K562 (cell line): ENCODE measurements around the gene ELFN2. TPM values are rescaled to one million over a fixed set of nuclear protein-coding genes. Genes with fewer than 3 reads are reported as not detected.
A peak's percentile ranks its signal among the peaks of the same experiment; 100 is the strongest.

ENCODE experiments used
- ATAC-seq: fragments of 200-7000 bp; cut with Tn5 transposase; 3 replicates; pipeline ENCODE4 v1.9.1; 2020; ENCODE audit warnings: moderate library complexity
- BruUV-seq: library from RNA; stranded (reverse); fragments of 400-500 nt; replicated peaks from 2 replicates; lab custom pipeline; 2021; lab: Mats Ljungman, UMichigan
- CTCF ChIA-PET: fragments of 300-600 bp; formaldehyde crosslinking; extraction: SDS; loops from one replicate; lab custom pipeline; 2021; ENCODE audit warnings: low intra/inter-chr PET ratio; lab: Yijun Ruan, JAX
- POLR2A ChIA-PET: fragments of 300-600, 350-650 bp; sonication (Branson Sonifier 250); formaldehyde crosslinking; extraction: SDS; loops from one replicate; lab custom pipeline; 2021; ENCODE audit warnings: antibody characterized with exemption, inconsistent platforms; lab: Yijun Ruan, JAX
- DNase-seq, 4 experiments: peaks; one replicate each; pipeline versions ENCODE4 v3.0.0 to v3.0.0-alpha.2; 2011 to 2018; ENCODE audit warnings: low spot score in 3 of 4, mixed read lengths in 3 of 4; ENCODE audit errors: extremely low read depth in 1 of 4
- FAIRE-seq: peaks from 2 replicates; lab custom pipeline; 2011; peaks lifted over from hg19 to GRCh38; lab: Jason Lieb, UNC
- H2AFZ ChIP-seq: 2 replicates; pipeline ENCODE4 v1.6.0; 2011; ENCODE audit warnings: low read depth, low read length, control low read depth, inconsistent platforms
- H3K27ac ChIP-seq: fragments of 200-600 bp; 3 replicates; pipeline ENCODE4 v1.8.0; 2011; ENCODE audit warnings: low read depth, mild to moderate bottlenecking, control low read depth, inconsistent platforms, low read length, moderate library complexity, mixed read lengths; ENCODE audit errors: extremely low read depth
- H3K27me3 ChIP-seq, 2 experiments: fragments of 300-600 bp in 1 of 2; 2 replicates in 1 of 2; 3 replicates in 1 of 2; pipeline versions ENCODE4 v1.6.0 to v1.8.0; 2011; ENCODE audit warnings: inconsistent platforms in 2 of 2, low read length in 2 of 2, mild to moderate bottlenecking in 1 of 2, mixed read lengths in 1 of 2, moderate library complexity in 1 of 2; ENCODE audit not compliant: control insufficient read depth in 2 of 2, insufficient read depth in 2 of 2
- H3K36me3 ChIP-seq: fragments of 300-600 bp; 3 replicates; pipeline ENCODE4 v1.8.0; 2011; ENCODE audit warnings: mild to moderate bottlenecking, low read length, inconsistent platforms; ENCODE audit not compliant: control insufficient read depth, insufficient read depth
- H3K4me1 ChIP-seq, 2 experiments: fragments of 200-600 bp in 1 of 2; replicated peaks in 1 of 2; 2 replicates in 1 of 2; 3 replicates in 1 of 2; pipeline versions ENCODE4 v1.5.1 to v1.8.0; 2011; ENCODE audit warnings: inconsistent platforms in 2 of 2, low read length in 2 of 2, mild to moderate bottlenecking in 1 of 2, mixed read lengths in 1 of 2, moderate library complexity in 1 of 2; ENCODE audit not compliant: control insufficient read depth in 2 of 2, insufficient read depth in 2 of 2
- H3K4me2 ChIP-seq: 2 replicates; pipeline ENCODE4 v1.6.1; 2011; ENCODE audit warnings: low read length, control low read depth, inconsistent platforms, mixed read lengths; ENCODE audit not compliant: insufficient read depth
- H3K4me3 ChIP-seq: fragments of 200-600 bp; sonication (generic), shearing (Covaris generic); 2 replicates; pipeline ENCODE4 v1.5.1; 2016; ENCODE audit warnings: control low read depth, inconsistent platforms
- H3K79me2 ChIP-seq: fragments of 200-600 bp; 3 replicates; pipeline ENCODE4 v1.8.0; 2011; ENCODE audit warnings: low read length, inconsistent platforms; ENCODE audit not compliant: control insufficient read depth, insufficient read depth
- H3K9ac ChIP-seq, 2 experiments: 2 replicates each; pipeline versions ENCODE4 v1.6.0 to v1.6.1; 2011; ENCODE audit warnings: low read depth in 2 of 2, low read length in 2 of 2, control low read depth in 1 of 2, inconsistent platforms in 1 of 2, mild to moderate bottlenecking in 1 of 2, mixed read lengths in 1 of 2; ENCODE audit not compliant: insufficient read depth in 1 of 2
- H3K9me1 ChIP-seq: one replicate; pipeline ENCODE4 v1.6.0; 2011; ENCODE audit warnings: inconsistent platforms, mild to moderate bottlenecking, low read length, moderate library complexity; ENCODE audit not compliant: control insufficient read depth, insufficient read depth
- H3K9me3 ChIP-seq: replicated peaks from 2 replicates; pipeline ENCODE4 v1.5.1; 2011; ENCODE audit warnings: low read depth, low read length, inconsistent platforms; ENCODE audit not compliant: control insufficient read depth, insufficient read depth
- H4K20me1 ChIP-seq: replicated peaks from 2 replicates; pipeline ENCODE4 v1.6.1; 2011; ENCODE audit warnings: low read length, inconsistent platforms, mixed read lengths; ENCODE audit not compliant: control insufficient read depth, insufficient read depth
- CCAR2 ChIP-seq: fragments of 200-400 bp; formaldehyde crosslinking; IDR thresholded peaks from 2 replicates; pipeline ENCODE4 v1.6.1; 2017; ENCODE audit warnings: mild to moderate bottlenecking, low read depth, low read length
- CREB3 ChIP-seq: fragments of 450-650 bp; conservative IDR thresholded peaks from 2 replicates; pipeline ENCODE4 v1.6.1; 2016; ENCODE audit warnings: missing genetic modification characterization, low read depth, mild to moderate bottlenecking, missing compliant biosample characterization, moderate library complexity
- ESRRB ChIP-seq: fragments of 250-450 bp; sonication (Bioruptor Pico); IDR thresholded peaks from 2 replicates; pipeline ENCODE4 v1.5.0; 2020; ENCODE audit warnings: mild to moderate bottlenecking, moderate library complexity, borderline replicate concordance
- ETV5 ChIP-seq: sonication (generic); formaldehyde crosslinking; IDR thresholded peaks from 2 replicates; pipeline ENCODE4 v1.4.0; 2020; ENCODE audit warnings: low read depth, mild to moderate bottlenecking, missing genetic modification reagents
- KLF1 ChIP-seq: fragments of 450-650 bp; IDR thresholded peaks from 2 replicates; pipeline ENCODE4 v1.6.1; 2016; ENCODE audit warnings: missing genetic modification characterization, missing compliant biosample characterization
- MAFF ChIP-seq: IDR thresholded peaks from 2 replicates; pipeline ENCODE4 v1.6.1; 2012; ENCODE audit warnings: low read length, improper control_type of control experiment
- NUFIP1 ChIP-seq: fragments of 450-650 bp; IDR thresholded peaks from 2 replicates; pipeline ENCODE4 v1.6.1; 2018; ENCODE audit not compliant: partially characterized antibody
- PHTF2 ChIP-seq: fragments of 250-450 bp; sonication (Bioruptor Pico); IDR thresholded peaks from 2 replicates; pipeline ENCODE4 v1.5.0; 2021; ENCODE audit warnings: mild to moderate bottlenecking
- RBM25 ChIP-seq: fragments of 200-400 bp; formaldehyde crosslinking; IDR thresholded peaks from 2 replicates; pipeline ENCODE4 v1.6.1; 2018; ENCODE audit warnings: low read length, low read depth, moderate library complexity; ENCODE audit not compliant: severe bottlenecking
- SPI1 ChIP-seq: IDR thresholded peaks from 2 replicates; pipeline ENCODE4 v1.6.1; 2011; ENCODE audit warnings: low read depth, low read length, control low read depth, borderline replicate concordance
- USF1 ChIP-seq: sonication (generic); formaldehyde crosslinking; IDR thresholded peaks from 2 replicates; pipeline ENCODE4 v1.9.0; 2022; ENCODE audit warnings: mild to moderate bottlenecking, missing genetic modification reagents
- ZC3H11A ChIP-seq: IDR thresholded peaks from 2 replicates; pipeline ENCODE4 v1.6.1; 2012; ENCODE audit warnings: low read depth, low read length, improper control_type of control experiment
- ZNF124 ChIP-seq: sonication (generic); formaldehyde crosslinking; IDR thresholded peaks from 2 replicates; pipeline ENCODE4 v1.8.1; 2022; ENCODE audit warnings: missing genetic modification reagents
- ZNF830 ChIP-seq: fragments of 250-450 bp; sonication (Bioruptor Pico); IDR thresholded peaks from 2 replicates; pipeline ENCODE4 v1.5.0; 2021; ENCODE audit warnings: mild to moderate bottlenecking
- WGBS: fragments of 100-300 bp; shearing (Covaris generic); methylation state at CpG from one replicate; pipeline ENCODE4 v1.1.6; 2016; ENCODE audit warnings: low coverage, mixed read lengths; ENCODE audit not compliant: insufficient coverage; ENCODE audit errors: missing lambda C conversion rate; 5-methylcytosine and 5-hydroxymethylcytosine counted together
- in situ Hi-C: fragments of 300-500 bp; cut with MboI; formaldehyde crosslinking; loops from 4 replicates; pipeline ENCODE4 v1.15.0; 2018; ENCODE audit warnings: inconsistent platforms, mixed read lengths
- intact Hi-C: fragments of 100-400 bp; cut with micrococcal nuclease; formaldehyde crosslinking; loops from 2 replicates; pipeline ENCODE4 v1.14.2; 2022
- polyA plus RNA-seq, 8 experiments: library from polyadenylated mRNA; depleted of rRNA in 4 of 8; stranded (reverse) in 5 of 8; unstranded in 3 of 8; fragments of >200 nt; fragmentation: Nextera tagmentation in 2 of 8; fragmentation: Illumina TruSeq in 1 of 8; extraction: Ambion mirVana in 2 of 8; extraction: Trizol in 1 of 8; gene quantifications; 2 replicates each; pipeline versions ENCODE4 v1.2.1 to v1.2.3, GENCODE V29; 2011 to 2014; ENCODE audit warnings: inconsistent platforms in 1 of 8, missing spikeins in 1 of 8
- total RNA-seq, 7 experiments: library from RNA; depleted of rRNA in 6 of 7; stranded (reverse); fragments of >200 nt in 6 of 7; fragmentation: Illumina TruSeq in 2 of 7; extraction: Trizol in 2 of 7; gene quantifications; 2 replicates each; pipeline versions ENCODE4 v1.2.1 to v1.2.3, GENCODE V29; 2011 to 2021; ENCODE audit warnings: low replicate concordance in 1 of 7

ELFN2 gene
- total and polyA plus RNA-seq, 9 of the 15 experiments (the other 6 are each of a cell fraction or from before 2014, with no cell fraction given) = not detected

- no peak for DNase-seq
- H3K36me3 ChIP-seq = no peaks in the 10 kb centered on the region
- CTCF ChIA-PET = no interaction called here
- no peak overlapping the region for H2AFZ ChIP-seq
- H3K27me3 ChIP-seq = peaks cover 12 to 79% of the 10 kb centered on the region in 2 experiments; a peak in 4 of 5 replicates
- no peak overlapping the region for H3K27ac ChIP-seq
- no TSS peak for BruUV-seq
- intact Hi-C loops = no loop called here
- H3K4me2 ChIP-seq = no peak overlapping the region
- POLR2A ChIA-PET = no interaction called here
- no peaks in the 10 kb centered on the region for H3K79me2 ChIP-seq
- WGBS = 3% methylated on average over 7 of the region's 7 CpGs
- FAIRE-seq = no peak
- no peaks in the 10 kb centered on the region for H3K9me1 ChIP-seq
- no peaks in the 10 kb centered on the region for H3K4me1 ChIP-seq
- H3K9ac ChIP-seq = no peak overlapping the region
- in situ Hi-C loops = no loop called here
- no peak overlapping the region for H3K4me3 ChIP-seq
- 0 out of 2 replicates have a peak, but pooled peaks cover 5% of the 10 kb centered on the region for H4K20me1 ChIP-seq
- no peaks in the 10 kb centered on the region for H3K9me3 ChIP-seq
- no peak for ATAC-seq
- TF ChIP-seq RBM25 = peak; percentile 11
- TF ChIP-seq ETV5 (CRISPR knock-in tag) = no peak
Measured at GRCh38 chr22:37352481-37352880, 74.8 kb downstream of the ELFN2 start.

- FAIRE-seq (no peak), DNase-seq (no peak), ATAC-seq (no peak)
- no peaks in the 10 kb centered on the region for H3K79me2 ChIP-seq
- ChIA-PET CTCF (no interaction called here), POLR2A (no interaction called here)
- H3K36me3 ChIP-seq = no peaks in the 10 kb centered on the region
- WGBS = 0% methylated on average over 1 of the region's 3 CpGs
- no peak overlapping the region for H3K4me2 ChIP-seq
- BruUV-seq = no TSS peak
- H3K4me3 ChIP-seq = no peak overlapping the region
- H3K27me3 ChIP-seq = peaks cover 12 to 70% of the 10 kb centered on the region in 2 experiments; a peak in 4 of 5 replicates
- intact Hi-C loops (no loop called here), in situ Hi-C loops (no loop called here)
- H3K9me1 ChIP-seq = no peaks in the 10 kb centered on the region
- H3K27ac ChIP-seq = no peak overlapping the region
- H3K9ac ChIP-seq = no peak overlapping the region
- H3K4me1 ChIP-seq = no peaks in the 10 kb centered on the region
- H3K9me3 ChIP-seq = no peaks in the 10 kb centered on the region
- H2AFZ ChIP-seq = no peak overlapping the region
- 0 out of 2 replicates have a peak, but pooled peaks cover 5% of the 10 kb centered on the region for H4K20me1 ChIP-seq
- TF ChIP-seq CREB3 (tag) (no peak), ZNF830 (no peak), ZNF124 (no peak), MAFF (no peak), ESRRB (CRISPR knock-in tag) (no peak), USF1 (no peak), SPI1 (no peak), KLF1 (tag) (no peak), CCAR2 (no peak), NUFIP1 (no peak), PHTF2 (CRISPR knock-in tag) (no peak), ZC3H11A (no peak)
Measured at GRCh38 chr22:37351232-37351631, 76.0 kb downstream of the ELFN2 start.
